Limb (tissue), 2 donors: ENCODE results near the gene RNH1.

Experiments
- DNase-seq, 2 donors: peaks; one replicate each; pipeline ENCODE4 v3.0.0-alpha.2; 2016; ENCODE audit errors: extremely low spot score in 2 of 2

The RNH1 gene

DNA sequence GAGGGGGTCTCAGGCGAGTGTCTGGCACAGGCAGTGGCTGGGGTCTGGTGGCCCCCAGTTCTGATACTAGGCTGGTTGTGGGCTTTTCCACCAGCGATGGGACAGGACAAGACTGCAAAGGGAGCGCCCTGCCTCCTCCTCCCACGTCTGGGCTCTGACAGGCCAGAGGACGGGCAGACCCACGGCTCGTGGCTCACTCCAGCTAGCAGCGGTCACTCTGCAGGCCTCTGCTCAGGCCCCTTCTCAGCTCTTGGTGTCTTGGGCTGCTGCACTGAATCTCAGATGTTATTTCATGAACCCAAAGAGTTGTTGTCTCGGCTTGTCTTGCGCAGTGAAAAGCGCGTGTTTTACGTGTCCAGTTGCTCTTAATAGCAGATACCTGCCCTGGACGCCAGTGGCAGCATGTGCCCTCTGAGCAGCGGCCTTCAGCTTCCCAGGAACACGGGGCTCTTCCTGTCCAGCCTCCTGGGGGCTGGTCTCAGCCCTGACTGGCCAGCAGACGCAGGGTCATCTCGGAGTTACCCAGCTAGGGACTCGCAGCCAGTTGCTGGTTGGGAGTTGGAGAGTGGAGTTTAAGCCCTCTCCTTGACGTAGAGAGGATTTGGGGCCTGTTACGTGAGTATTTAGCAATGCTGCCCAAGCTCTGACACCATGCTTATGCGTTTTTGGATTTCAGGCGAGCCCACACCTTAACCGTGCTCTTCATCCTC, 47.4 kb downstream of the RNH1 start:
- DNase-seq, result no peak

DNA sequence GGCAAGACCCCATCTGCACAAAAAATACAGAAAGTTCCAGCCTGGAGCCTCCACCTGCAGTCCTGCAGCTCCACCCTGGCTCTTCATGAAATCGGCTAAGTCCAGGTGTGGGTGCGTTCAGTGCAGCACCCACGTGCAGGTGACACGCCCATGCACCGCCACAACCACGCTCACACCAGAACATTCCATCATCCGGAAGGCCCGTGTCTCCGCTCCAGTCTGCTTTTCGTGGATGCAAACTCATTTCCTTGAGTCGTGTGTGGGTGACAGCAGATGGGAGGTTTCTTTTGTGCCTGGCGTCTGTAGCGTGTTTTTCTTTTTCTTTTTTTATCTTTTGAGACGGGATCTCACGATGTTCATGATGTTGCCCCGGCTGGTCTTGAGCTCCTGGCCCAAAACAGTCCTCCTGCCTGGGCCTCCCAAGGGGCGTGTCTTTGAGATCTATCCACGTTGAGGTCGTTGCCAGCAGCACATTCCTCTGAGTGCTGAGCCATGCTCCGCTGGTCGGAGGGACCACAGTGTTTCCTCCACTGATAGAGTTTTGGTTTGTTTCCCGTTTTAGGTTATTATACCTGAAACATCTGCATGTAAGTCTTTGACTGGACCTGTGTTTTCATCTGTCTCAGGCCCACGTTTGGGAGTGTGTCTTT, 49.8 kb downstream of the RNH1 start:
- no peak for DNase-seq

DNA sequence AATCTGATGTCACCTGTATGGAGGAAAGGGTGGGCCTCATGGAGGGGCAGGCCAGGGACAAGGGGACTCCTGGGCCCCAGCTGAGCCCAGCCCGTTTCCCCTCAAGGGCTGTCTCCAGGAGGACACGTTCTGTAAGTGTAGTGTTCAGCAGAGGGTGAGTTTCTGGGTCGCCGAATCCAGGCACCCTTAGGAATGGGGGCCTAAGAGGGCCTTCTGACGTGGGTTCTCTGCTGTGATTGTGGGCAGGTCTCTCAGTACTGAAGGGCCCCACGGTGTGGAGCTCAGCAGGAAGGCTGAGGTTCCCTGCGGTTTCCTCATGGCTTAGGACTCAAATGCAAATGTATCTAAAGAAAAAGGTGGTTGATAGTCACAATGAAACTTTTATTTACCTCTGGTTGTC, 50.5 kb downstream of the RNH1 start:
- no peak for DNase-seq

- no peak for DNase-seq
Measured at GRCh38 chr11:455566-456147, 51.4 kb downstream of the RNH1 start.

- DNase-seq, result no peak
Measured at GRCh38 chr11:454801-455565, 52.1 kb downstream of the RNH1 start.

DNA sequence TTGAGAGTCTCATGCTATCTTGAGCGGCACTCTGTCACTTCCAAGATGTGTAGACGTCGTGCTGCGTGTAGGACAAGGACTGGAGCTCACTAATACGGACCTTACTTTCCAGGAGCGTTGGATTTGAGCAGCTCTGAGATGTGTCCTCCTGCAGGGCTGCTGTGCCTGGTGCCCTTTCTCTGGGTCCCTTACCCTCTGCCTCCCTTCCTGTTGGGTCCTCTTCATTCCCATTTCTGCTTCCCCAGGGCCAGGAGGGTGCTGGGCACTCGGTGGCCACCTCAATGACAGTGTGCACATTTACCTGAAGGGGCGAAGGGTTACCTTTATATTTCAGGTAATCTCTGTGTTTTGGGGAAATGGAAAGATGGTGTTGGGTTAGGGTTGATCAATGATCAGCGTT, 53.0 kb downstream of the RNH1 start:
- no peak for DNase-seq

DNA sequence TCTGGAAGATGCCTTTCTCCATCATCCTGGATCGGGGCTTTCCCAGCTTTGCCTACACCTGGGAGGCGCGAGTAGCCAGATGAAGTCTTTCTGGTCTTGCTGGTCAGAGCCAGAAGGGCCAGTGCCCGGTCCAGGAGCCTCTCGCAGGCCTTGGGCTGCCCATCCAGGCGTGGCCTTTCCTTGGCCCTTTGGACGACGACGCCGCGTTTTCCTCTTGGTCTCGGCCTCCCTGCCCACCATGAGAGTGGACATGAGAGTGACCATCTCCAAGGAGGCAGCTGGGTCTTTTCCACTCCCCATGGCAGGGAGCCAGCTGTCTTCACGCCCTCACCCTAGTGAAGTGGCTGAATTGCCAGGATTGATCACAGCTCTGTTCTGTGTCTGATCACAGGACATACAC, 53.5 kb downstream of the RNH1 start:
- no peak for DNase-seq

- no peak for DNase-seq
Measured at GRCh38 chr11:452916-453527, 54.0 kb downstream of the RNH1 start.

DNA sequence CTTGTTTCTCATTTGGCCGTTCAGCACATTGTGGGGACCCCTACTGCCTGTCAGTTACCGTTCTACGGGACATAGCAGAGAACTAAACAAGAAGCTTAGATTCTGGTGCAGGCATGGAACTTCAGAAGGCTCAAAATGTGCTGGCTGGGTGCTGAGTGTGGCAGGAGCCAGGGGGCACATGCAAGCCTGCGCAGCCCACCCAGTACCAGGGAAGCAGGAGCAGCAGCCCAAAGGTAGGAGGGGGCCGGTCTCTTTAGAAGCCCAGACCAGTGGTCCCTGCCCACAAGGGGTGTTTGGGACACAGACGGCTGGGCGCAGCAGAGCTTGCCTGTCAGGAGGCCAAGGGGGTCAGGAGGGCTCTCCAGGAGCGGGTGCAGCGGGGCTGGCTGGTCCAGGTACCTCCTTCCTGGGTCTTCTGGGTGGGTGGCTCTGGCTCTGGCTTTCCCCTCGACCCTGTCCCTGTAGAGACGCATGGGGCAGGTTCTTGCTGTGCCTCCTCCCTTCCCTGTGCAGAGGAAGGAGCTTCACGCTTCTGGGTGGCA, 54.8 kb downstream of the RNH1 start:
- DNase-seq, result no peak

- no peak for DNase-seq
Measured at GRCh38 chr11:451738-452137, 55.3 kb downstream of the RNH1 start.

DNA sequence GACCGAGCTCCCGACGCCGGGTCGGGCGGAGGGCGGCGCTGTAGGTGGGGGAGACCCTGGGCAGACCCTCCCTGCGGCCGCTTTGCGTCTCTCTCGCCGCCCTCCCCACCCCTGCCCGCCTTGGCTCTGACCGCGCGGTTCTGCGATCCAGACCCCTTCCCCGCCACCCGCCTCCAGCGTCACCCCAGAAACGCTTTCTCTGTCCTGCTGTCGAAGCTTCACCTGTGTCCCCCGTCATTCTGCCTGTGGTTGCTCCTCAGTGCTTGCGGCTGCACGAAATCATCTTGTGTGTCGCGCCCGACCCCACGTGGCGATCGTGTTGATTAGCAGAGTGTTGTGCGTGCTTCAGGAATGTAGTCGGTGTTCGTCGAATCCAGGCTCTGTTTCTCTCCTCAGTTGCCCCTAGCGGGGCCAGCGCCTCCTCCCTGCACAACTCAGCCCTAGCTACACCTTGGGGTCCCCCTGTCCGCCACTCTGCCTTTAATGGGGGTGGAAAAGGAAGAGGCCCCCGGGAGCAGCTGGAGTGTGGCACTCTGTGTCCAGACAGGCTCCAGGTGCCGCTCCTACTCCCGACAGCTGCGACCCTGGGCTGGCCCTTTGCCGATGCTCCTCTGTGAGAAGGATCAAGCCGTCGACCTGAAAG, 56.1 kb downstream of the RNH1 start:
- DNase-seq, result peak; percentile 52 to 69

GRCh38 chr11:449889-450808, 56.9 kb downstream of the RNH1 start, which contains the start of gene PTDSS2:
Gene PTDSS2, plus strand, starts transcription at chr11:450279. Its CDS starts 177 bp downstream, at chr11:450456.
- peak; percentile 96 to 97 for DNase-seq

GRCh38 chr11:447923-448731, 58.9 kb downstream of the RNH1 start:
- DNase-seq, result peak; percentile 91 to 98

DNA sequence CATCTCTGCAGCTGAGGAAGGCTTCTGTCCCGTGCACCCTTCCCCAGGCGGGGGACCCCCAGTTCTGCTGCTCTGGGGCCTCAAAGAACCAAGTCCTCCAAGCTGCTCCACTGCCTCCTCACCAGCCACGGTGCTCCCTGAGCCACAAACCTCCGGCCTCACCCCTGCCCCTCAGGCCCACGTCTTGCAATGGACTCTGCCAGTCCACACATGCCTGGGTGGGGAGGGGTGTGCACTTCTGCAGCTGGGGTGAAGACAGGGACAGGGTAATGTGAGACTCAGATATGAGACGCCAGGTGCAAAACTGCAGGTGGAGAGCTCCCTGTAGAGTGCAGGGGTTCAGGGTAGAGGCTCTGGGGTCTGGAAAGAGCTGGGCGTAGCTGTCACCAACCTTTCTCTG, 60.2 kb downstream of the RNH1 start:
- peak in 1 of 2 donors; percentile 44 for DNase-seq

- DNase-seq, result peak in 1 of 2 donors; percentile 33
Measured at GRCh38 chr11:445765-446588, 61.1 kb downstream of the RNH1 start.
